NCI-H146 (cell line): ENCODE results near the gene DIO1.

ENCODE experiments used
- DNase-seq: peaks from one replicate; lab custom pipeline; 2025; lab: John Stamatoyannopoulos, UW

DIO1 gene

GRCh38 chr1:53942127-53942957, 48.4 kb downstream of the DIO1 start:
- DNase-seq = no peak

- no peak for DNase-seq
These were observed 49.1 kb downstream of the DIO1 start for GRCh38 chr1:53943090-53943489.

- no peak for DNase-seq
These were observed 49.6 kb downstream of the DIO1 start for GRCh38 chr1:53943490-53944043.

- peak; percentile 24 for DNase-seq
These were observed 50.6 kb downstream of the DIO1 start for GRCh38 chr1:53944469-53945182.

- no peak for DNase-seq
These were observed 51.1 kb downstream of the DIO1 start for GRCh38 chr1:53945183-53945432.

GRCh38 chr1:53945433-53946251, 51.7 kb downstream of the DIO1 start, which contains the start of gene IFT25:
Gene IFT25 (minus strand): TSS chr1:53945699. CDS start chr1:53940082, 5,617 bp downstream.
- peak; percentile 97 for DNase-seq

GRCh38 chr1:53946252-53947171, 52.5 kb downstream of the DIO1 start, which contains the start of gene LRRC42:
Gene LRRC42 (plus strand): TSS chr1:53946350. CDS start chr1:53952000, 5,650 bp downstream.
- DNase-seq = no peak

- DNase-seq = no peak
These were observed 53.4 kb downstream of the DIO1 start for GRCh38 chr1:53947172-53947907.

- no peak for DNase-seq
These were observed 54.3 kb downstream of the DIO1 start for GRCh38 chr1:53948291-53948690.

- DNase-seq = peak; percentile 47
These were observed 55.3 kb downstream of the DIO1 start for GRCh38 chr1:53949023-53949990.

GRCh38 chr1:53951697-53952096, 57.7 kb downstream of the DIO1 start:
- no peak for DNase-seq

GRCh38 chr1:53954128-53954527, 60.1 kb downstream of the DIO1 start:
- DNase-seq = no peak

GRCh38 chr1:53956308-53957168, 62.6 kb downstream of the DIO1 start:
- DNase-seq = peak; percentile 93

- peak; percentile 39 for DNase-seq
These were observed 63.3 kb downstream of the DIO1 start for GRCh38 chr1:53957194-53957818.

- peak; percentile 16 for DNase-seq
These were observed 65.8 kb downstream of the DIO1 start for GRCh38 chr1:53959664-53960250.
